IMR-90 (cell line): ENCODE measurements around the gene GLCCI1. TPM values are rescaled to one million over a fixed set of nuclear protein-coding genes. Genes with fewer than 3 reads are reported as not detected.

Experiments
- ATAC-seq: fragments of 200-7000 bp; cut with Tn5 transposase; 2 replicates; pipeline ENCODE4 v1.9.1; 2020; ENCODE audit warnings: low read depth, mild to moderate bottlenecking, moderate library complexity
- BruUV-seq: library from RNA; stranded (reverse); fragments of 400-500 nt; replicated peaks from 2 replicates; lab custom pipeline; 2021; lab: Mats Ljungman, UMichigan
- CTCF ChIA-PET: fragments of 300-600 bp; formaldehyde crosslinking; extraction: SDS; loops from one replicate; lab custom pipeline; 2021; ENCODE audit warnings: antibody characterized with exemption; lab: Yijun Ruan, JAX
- POLR2A ChIA-PET: fragments of 300-600 bp; sonication (Branson Sonifier 250); formaldehyde crosslinking; loops from one replicate; lab custom pipeline; 2022; ENCODE audit warnings: antibody characterized with exemption; ENCODE audit not compliant: unreplicated experiment; lab: Charles Lee
- DNase-seq: peaks from one replicate; pipeline ENCODE4 v3.0.0; 2013
- H2AFZ ChIP-seq: replicated peaks from 2 replicates; pipeline ENCODE3; 2013; ENCODE audit warnings: low read length, mild to moderate bottlenecking; ENCODE audit not compliant: poor library complexity
- H2AK5ac ChIP-seq: 2 replicates; pipeline ENCODE4 v1.6.1; 2013; ENCODE audit warnings: low read depth, low read length, inconsistent platforms
- H2AK9ac ChIP-seq: replicated peaks from 2 replicates; pipeline ENCODE3; 2013; ENCODE audit warnings: mild to moderate bottlenecking, low read depth, low read length, moderate library complexity; ENCODE audit not compliant: poor library complexity
- H2BK120ac ChIP-seq: 2 replicates; pipeline ENCODE4 v1.6.1; 2013; ENCODE audit warnings: low read depth, low read length, inconsistent platforms
- H2BK15ac ChIP-seq: 3 replicates; pipeline ENCODE4 v1.6.1; 2013; ENCODE audit warnings: low read depth, low read length, inconsistent platforms
- H2BK20ac ChIP-seq: 2 replicates; pipeline ENCODE4 v1.6.1; 2013; ENCODE audit warnings: low read depth, mild to moderate bottlenecking, inconsistent platforms, low read length, moderate library complexity
- H2BK5ac ChIP-seq: 2 replicates; pipeline ENCODE4 v1.6.1; 2013; ENCODE audit warnings: mild to moderate bottlenecking, low read depth, low read length, inconsistent platforms; ENCODE audit not compliant: poor library complexity, severe bottlenecking
- H3K14ac ChIP-seq: replicated peaks from 2 replicates; pipeline ENCODE4 v1.6.1; 2013; ENCODE audit warnings: low read depth, low read length, inconsistent platforms
- H3K18ac ChIP-seq: 2 replicates; pipeline ENCODE4 v1.6.1; 2013; ENCODE audit warnings: low read depth, low read length, control low read depth
- H3K23ac ChIP-seq: 2 replicates; pipeline ENCODE4 v1.6.1; 2013; ENCODE audit warnings: low read depth, low read length, inconsistent platforms
- H3K27ac ChIP-seq: 2 replicates; pipeline ENCODE4 v1.5.1; 2013; ENCODE audit warnings: mild to moderate bottlenecking, control low read depth, low read length; ENCODE audit not compliant: insufficient read depth
- H3K27me3 ChIP-seq: 2 replicates; pipeline ENCODE4 v1.6.1; 2013; ENCODE audit warnings: low read length; ENCODE audit not compliant: control insufficient read depth, insufficient read depth
- H3K36me3 ChIP-seq: 2 replicates; pipeline ENCODE4 v1.6.1; 2013; ENCODE audit warnings: low read length, mixed read lengths; ENCODE audit not compliant: control insufficient read depth, insufficient read depth
- H3K4ac ChIP-seq: 2 replicates; pipeline ENCODE4 v1.6.1; 2013; ENCODE audit warnings: low read depth, low read length, inconsistent platforms
- H3K4me1 ChIP-seq: 2 replicates; pipeline ENCODE4 v1.6.1; 2013; ENCODE audit warnings: low read length, mixed read lengths; ENCODE audit not compliant: control insufficient read depth, insufficient read depth
- H3K4me2 ChIP-seq: 2 replicates; pipeline ENCODE4 v1.6.1; 2013; ENCODE audit warnings: low read depth, mild to moderate bottlenecking, control low read depth, low read length, moderate library complexity
- H3K4me3 ChIP-seq: 2 replicates; pipeline ENCODE4 v1.5.1; 2013; ENCODE audit warnings: low read depth, mild to moderate bottlenecking, control low read depth, low read length, moderate library complexity; ENCODE audit not compliant: insufficient read depth
- H3K56ac ChIP-seq: 2 replicates; pipeline ENCODE4 v1.6.1; 2013; ENCODE audit warnings: low read length, inconsistent platforms; ENCODE audit not compliant: insufficient read depth; ENCODE audit errors: extremely low read depth
- H3K79me1 ChIP-seq, 2 experiments: 2 replicates each; pipeline ENCODE4 v1.6.1; 2013; ENCODE audit warnings: low read length in 2 of 2, inconsistent platforms in 1 of 2, low read depth in 1 of 2
- H3K9ac ChIP-seq: 2 replicates; pipeline ENCODE4 v1.6.1; 2013; ENCODE audit warnings: low read depth, low read length, control low read depth
- H3K9me1 ChIP-seq: 2 replicates; pipeline ENCODE4 v1.6.1; 2013; ENCODE audit warnings: low read length, inconsistent platforms; ENCODE audit not compliant: insufficient read depth
- H3K9me3 ChIP-seq: 2 replicates; pipeline ENCODE4 v1.6.1; 2013; ENCODE audit warnings: low read length; ENCODE audit not compliant: control insufficient read depth, insufficient read depth
- H4K20me1 ChIP-seq: 2 replicates; pipeline ENCODE4 v1.6.1; 2013; ENCODE audit warnings: low read length, inconsistent platforms; ENCODE audit not compliant: insufficient read depth
- H4K5ac ChIP-seq: 2 replicates; pipeline ENCODE4 v1.6.1; 2013; ENCODE audit warnings: mild to moderate bottlenecking, low read depth, low read length, control low read depth
- H4K8ac ChIP-seq, 2 experiments: 2 replicates each; pipeline ENCODE4 v1.6.1; 2013; ENCODE audit warnings: low read depth in 2 of 2, low read length in 2 of 2, control low read depth in 1 of 2, inconsistent platforms in 1 of 2
- H4K91ac ChIP-seq: 2 replicates; pipeline ENCODE4 v1.6.1; 2013; ENCODE audit warnings: low read depth, low read length, inconsistent platforms; ENCODE audit not compliant: insufficient read depth
- BHLHE40 ChIP-seq: fragments of 150-350 bp; IDR thresholded peaks from 2 replicates; pipeline ENCODE4 v1.6.1; 2016; ENCODE audit warnings: mild to moderate bottlenecking, low read depth, low read length
- CEBPB ChIP-seq: IDR thresholded peaks from 2 replicates; pipeline ENCODE4 v1.6.1; 2012; ENCODE audit warnings: low read depth, low read length, improper control_type of control experiment
- CHD1 ChIP-seq: IDR thresholded peaks from 2 replicates; pipeline ENCODE4 v1.6.1; 2012; ENCODE audit warnings: low read depth, low read length, improper control_type of control experiment
- CTCF ChIP-seq: conservative IDR thresholded peaks from 2 replicates; pipeline ENCODE4 v1.5.1; 2012; ENCODE audit warnings: mild to moderate bottlenecking, low read depth, low read length, improper control_type of control experiment
- ELK1 ChIP-seq: fragments of 150-350 bp; IDR thresholded peaks from 2 replicates; pipeline ENCODE4 v1.6.1; 2016; ENCODE audit warnings: low read depth, mild to moderate bottlenecking, low read length, moderate library complexity, borderline replicate concordance
- FOS ChIP-seq: fragments of 150-350 bp; IDR thresholded peaks from 2 replicates; pipeline ENCODE4 v1.6.1; 2016; ENCODE audit warnings: low read depth, low read length
- MAFK ChIP-seq: IDR thresholded peaks from 2 replicates; pipeline ENCODE4 v1.6.1; 2012; ENCODE audit warnings: low read depth, low read length, improper control_type of control experiment
- MAZ ChIP-seq: IDR thresholded peaks from 2 replicates; pipeline ENCODE4 v1.6.1; 2012; ENCODE audit warnings: low read depth, mild to moderate bottlenecking, low read length, improper control_type of control experiment, moderate library complexity, borderline replicate concordance
- MXI1 ChIP-seq: IDR thresholded peaks from 2 replicates; pipeline ENCODE4 v1.6.1; 2012; ENCODE audit warnings: low read depth, mild to moderate bottlenecking, low read length, moderate library complexity, borderline replicate concordance
- NFE2L2 ChIP-seq: fragments of 150-350 bp; IDR thresholded peaks from 2 replicates; pipeline ENCODE4 v1.6.1; 2016; ENCODE audit warnings: low read depth, mild to moderate bottlenecking, low read length
- POLR2A ChIP-seq: IDR thresholded peaks from 2 replicates; pipeline ENCODE4 v1.6.1; 2012; ENCODE audit warnings: mild to moderate bottlenecking, low read depth, low read length
- RAD21 ChIP-seq: IDR thresholded peaks from 2 replicates; pipeline ENCODE4 v1.6.1; 2012; ENCODE audit warnings: low read length, improper control_type of control experiment
- RFX5 ChIP-seq: IDR thresholded peaks from 2 replicates; pipeline ENCODE4 v1.8.0; 2012; ENCODE audit warnings: low read depth, mild to moderate bottlenecking, low read length, moderate library complexity
- USF2 ChIP-seq: fragments of 150-350 bp; IDR thresholded peaks from 2 replicates; pipeline ENCODE4 v1.6.1; 2017; ENCODE audit warnings: mild to moderate bottlenecking, antibody characterized with exemption, low read length, low read depth
- WGBS, 2 experiments: methylation state at CpG; one replicate each; pipeline versions ENCODE4 v1.1.5 to v1.1.7; 2013; ENCODE audit warnings: missing lambda C conversion rate in 2 of 2; ENCODE audit not compliant: insufficient read length in 1 of 2; ENCODE audit errors: extremely low coverage in 2 of 2; 5-methylcytosine and 5-hydroxymethylcytosine counted together
- dilution Hi-C: fragments of 300-500 bp; cut with HindIII; formaldehyde crosslinking; loops from one replicate; pipeline ENCODE4 v1.14.3; 2018; ENCODE audit warnings: low sequenced_read_pairs; ENCODE audit not compliant: unreplicated experiment
- in situ Hi-C: fragments of 300-500 bp; cut with MboI; formaldehyde crosslinking; loops from 3 replicates; pipeline ENCODE4 v1.14.3; 2019; ENCODE audit warnings: low sequenced_read_pairs, inconsistent platforms, mixed read lengths
- intact Hi-C: fragments of 100-400 bp; cut with micrococcal nuclease; formaldehyde crosslinking; loops from 2 replicates; pipeline ENCODE4 v1.10.0; 2022
- polyA plus RNA-seq, 3 experiments: library from polyadenylated mRNA; depleted of rRNA; stranded (reverse); fragments of >200 nt; gene quantifications; 2 replicates each; pipeline ENCODE4 v1.2.3, GENCODE V29; 2012; ENCODE audit warnings: low replicate concordance in 1 of 3
- total RNA-seq: library from RNA; depleted of rRNA; stranded (reverse); fragments of >200 nt; gene quantifications from 2 replicates; pipeline ENCODE4 v1.2.3, GENCODE V29; 2012

Gene GLCCI1
- total and polyA plus RNA-seq, 2 of the 4 experiments (the other 2 are of a cell fraction), result 4.1 to 6.2 TPM

- TF ChIP-seq CTCF (no peak), POLR2A (no peak), MAZ (no peak), RAD21 (no peak), MXI1 (no peak), FOS (no peak), RFX5 (no peak), BHLHE40 (no peak), USF2 (no peak), NFE2L2 (no peak), CHD1 (no peak), ELK1 (no peak), MAFK (no peak), CEBPB (no peak)
- Histone ChIP-seq H2BK120ac (peak overlapping the region; percentile 90), H3K9me1 (no peaks in the 10 kb centered on the region; the same call in 1 of the 2 replicates), H4K20me1 (no peaks in the 10 kb centered on the region), H3K27ac (peak overlapping the region; percentile 99; the same call in 1 of the 2 replicates), H2BK15ac (peak overlapping the region; percentile 85; the same call in 1 of the 3 replicates), H3K18ac (peak overlapping the region; percentile 100), H3K27me3 (no peaks in the 10 kb centered on the region), H3K56ac (peak overlapping the region; percentile 67; the same call in 1 of the 2 replicates), H3K4me1 (peaks cover 10% of the 10 kb centered on the region), H2AK9ac (no peak overlapping the region), H2BK20ac (peak overlapping the region; percentile 65; the same call in 1 of the 2 replicates), H2AK5ac (peak overlapping the region; percentile 67; the same call in 1 of the 2 replicates), H3K23ac (no peak overlapping the region), H3K14ac (peak overlapping the region; percentile 20; the same call in 1 of the 2 replicates), H3K36me3 (no peaks in the 10 kb centered on the region), H2AFZ (no peak overlapping the region), H3K9me3 (no peaks in the 10 kb centered on the region), H3K79me1 (no peaks in the 10 kb centered on the region), H4K91ac (peak overlapping the region; percentile 61; the same call in 1 of the 2 replicates), H4K5ac (peak overlapping the region; percentile 77), H3K4me2 (peak overlapping the region; percentile 89), H3K9ac (no peak overlapping the region), H3K4ac (peak overlapping the region; percentile 81), H2BK5ac (peak overlapping the region; percentile 90), H3K4me3 (no peak overlapping the region), H4K8ac (peak overlapping the region; percentile 80 to 92)
- dilution Hi-C loops, result no loop called here
- no TSS peak for BruUV-seq
- ChIA-PET CTCF (interaction anchor here (1.0 kb wide), 1 partner anchor 275 kb away, joined by 3 read pairs; no protein-coding TSS in a partner anchor), POLR2A (no interaction called here)
- no CpG with 5 or more reads among the region's 3 CpGs for WGBS, 2 experiments
- ATAC-seq (peak; percentile 84), DNase-seq (peak; percentile 78)
- in situ Hi-C loops, result loop anchor here (25.0 kb wide), 1 partner anchor 519 kb away; no protein-coding TSS in a partner anchor
- intact Hi-C loops, result no loop called here
Measured at GRCh38 chr7:7956531-7957128, 12.0 kb upstream of the GLCCI1 start.
